EL (cell line): Measurements from ENCODE around the gene THTPA.
"Not testable (repeated sequence)": the region's sequence is repeated elsewhere in the genome, so short reads cannot be mapped to it uniquely, and the experiment has no call there.

Experiments
- DNase-seq: peaks from one replicate; pipeline ENCODE4 v3.0.0-alpha.2; 2016

The THTPA gene

GRCh38 chr14:23533652-23534435 lies 22.2 kb upstream of the THTPA start:
- no peak for DNase-seq

GRCh38 chr14:23535943-23536342 lies 20.1 kb upstream of the THTPA start:
- no peak for DNase-seq

- DNase-seq = no peak
These were observed 19.6 kb upstream of the THTPA start for GRCh38 chr14:23536494-23536893.

- DNase-seq = not testable (repeated sequence)
These were observed 19.2 kb upstream of the THTPA start for GRCh38 chr14:23536906-23537305.

- peak; percentile 40 for DNase-seq
These were observed 18.6 kb upstream of the THTPA start for GRCh38 chr14:23537351-23538049.

- no peak for DNase-seq
These were observed 17.9 kb upstream of the THTPA start for GRCh38 chr14:23538050-23538718.

- peak; percentile 25 for DNase-seq
These were observed 17.3 kb upstream of the THTPA start for GRCh38 chr14:23538785-23539184.

GRCh38 chr14:23539248-23540140 lies 16.6 kb upstream of the THTPA start:
- DNase-seq = peak; percentile 50

- DNase-seq = no peak
These were observed 16.0 kb upstream of the THTPA start for GRCh38 chr14:23540141-23540469.

- DNase-seq = no peak
These were observed 13.8 kb upstream of the THTPA start for GRCh38 chr14:23542261-23542660.

GRCh38 chr14:23543403-23543802 lies 12.7 kb upstream of the THTPA start:
- no peak for DNase-seq

GRCh38 chr14:23544511-23545447 lies 11.3 kb upstream of the THTPA start:
- no peak for DNase-seq

GRCh38 chr14:23545740-23546365 lies 10.2 kb upstream of the THTPA start:
- no peak for DNase-seq

GRCh38 chr14:23546450-23547035 lies 9.5 kb upstream of the THTPA start:
- no peak for DNase-seq

GRCh38 chr14:23547924-23548323 lies 8.1 kb upstream of the THTPA start:
- DNase-seq = no peak

- peak; percentile 73 for DNase-seq
These were observed 7.4 kb upstream of the THTPA start for GRCh38 chr14:23548351-23549318.

GRCh38 chr14:23550131-23550811 lies 5.8 kb upstream of the THTPA start:
- DNase-seq = no peak

GRCh38 chr14:23550812-23551265 lies 5.2 kb upstream of the THTPA start:
- peak; percentile 43 for DNase-seq
